IPS DF 6.9 (cell line): ENCODE data around the gene TOR2A.

Source experiments
- DNase-seq: peaks from one replicate; pipeline ENCODE4 v3.0.0-alpha.2; 2013; ENCODE audit warnings: low read depth, low spot score
- H3K27ac ChIP-seq: one replicate; pipeline ENCODE4 v1.5.1; 2013; ENCODE audit warnings: low read length, control low read depth
- H3K27me3 ChIP-seq: 2 replicates; pipeline ENCODE4 v1.6.1; 2013; ENCODE audit warnings: mild to moderate bottlenecking, low read length; ENCODE audit not compliant: control insufficient read depth, insufficient read depth
- H3K36me3 ChIP-seq: 2 replicates; pipeline ENCODE4 v1.6.1; 2013; ENCODE audit warnings: low read length; ENCODE audit not compliant: control insufficient read depth, insufficient read depth
- H3K4me1 ChIP-seq: 2 replicates; pipeline ENCODE4 v1.6.1; 2013; ENCODE audit warnings: low read length; ENCODE audit not compliant: control insufficient read depth, insufficient read depth
- H3K4me3 ChIP-seq: 2 replicates; pipeline ENCODE4 v1.5.1; 2013; ENCODE audit warnings: mild to moderate bottlenecking, low read length
- H3K9me3 ChIP-seq: 2 replicates; pipeline ENCODE4 v1.6.1; 2013; ENCODE audit warnings: low read length, inconsistent platforms; ENCODE audit not compliant: control insufficient read depth, insufficient read depth
- WGBS: extraction: QIAGEN DNeasy Blood & Tissue Kit; methylation state at CpG from one replicate; pipeline ENCODE4 v1.1.7; 2013; ENCODE audit warnings: mixed read lengths, missing lambda C conversion rate; ENCODE audit not compliant: insufficient read length, insufficient coverage; 5-methylcytosine and 5-hydroxymethylcytosine counted together

Gene TOR2A

GRCh38 chr9:127742435-127743088 is 7.5 kb upstream of the TOR2A start:
- Histone ChIP-seq H3K4me1 (no peaks in the 10 kb centered on the region), H3K9me3 (no peaks in the 10 kb centered on the region), H3K27ac (no peak overlapping the region), H3K4me3 (peak overlapping the region; percentile 25; the same call in 1 of the 2 replicates), H3K27me3 (no peaks in the 10 kb centered on the region), H3K36me3 (peaks cover 2% of the 10 kb centered on the region; the same call in 1 of the 2 replicates)
- DNase-seq, result peak; percentile 91
- no CpG with 5 or more reads among the region's 33 CpGs for WGBS

- H3K4me3 ChIP-seq, result peak overlapping the region; percentile 10; the same call in 1 of the 2 replicates
- no peak overlapping the region for H3K27ac ChIP-seq
- DNase-seq, result peak; percentile 91
- no CpG with 5 or more reads among the region's 38 CpGs for WGBS
- H3K27me3 ChIP-seq, result no peaks in the 10 kb centered on the region
- no peaks in the 10 kb centered on the region for H3K9me3 ChIP-seq
- no peaks in the 10 kb centered on the region for H3K4me1 ChIP-seq
- H3K36me3 ChIP-seq, result peaks cover 2% of the 10 kb centered on the region; the same call in 1 of the 2 replicates
Observed at GRCh38 chr9:127741831-127742434, 6.8 kb upstream of the TOR2A start.

- H3K9me3 ChIP-seq, result no peaks in the 10 kb centered on the region
- no peak overlapping the region for H3K4me3 ChIP-seq
- no peak overlapping the region for H3K27ac ChIP-seq
- no peaks in the 10 kb centered on the region for H3K27me3 ChIP-seq
- no peaks in the 10 kb centered on the region; the same call in 1 of the 2 replicates for H3K4me1 ChIP-seq
- no CpG with 5 or more reads among the region's 19 CpGs for WGBS
- peaks cover 2% of the 10 kb centered on the region; the same call in 1 of the 2 replicates for H3K36me3 ChIP-seq
- DNase-seq, result no peak
Observed at GRCh38 chr9:127739614-127740330, 4.7 kb upstream of the TOR2A start.

- Histone ChIP-seq H3K4me1 (peaks cover 6% of the 10 kb centered on the region), H3K4me3 (no peak overlapping the region), H3K27ac (no peak overlapping the region), H3K9me3 (no peaks in the 10 kb centered on the region), H3K27me3 (no peaks in the 10 kb centered on the region), H3K36me3 (peaks cover 2% of the 10 kb centered on the region; the same call in 1 of the 2 replicates)
- no peak for DNase-seq
- no CpG with 5 or more reads among the region's 13 CpGs for WGBS
Observed at GRCh38 chr9:127738666-127739065, 3.6 kb upstream of the TOR2A start.

- Histone ChIP-seq H3K9me3 (no peaks in the 10 kb centered on the region), H3K36me3 (peaks cover 2% of the 10 kb centered on the region; the same call in 1 of the 2 replicates), H3K4me1 (peaks cover 6% of the 10 kb centered on the region), H3K4me3 (no peak overlapping the region), H3K27me3 (no peaks in the 10 kb centered on the region), H3K27ac (no peak overlapping the region)
- DNase-seq, result no peak
- no CpG with 5 or more reads among the region's 15 CpGs for WGBS
Observed at GRCh38 chr9:127735530-127736185, 564 bp upstream of the TOR2A start.

GRCh38 chr9:127734247-127734746 is 797 bp downstream of the TOR2A start:
- WGBS, result no CpG with 5 or more reads among the region's 22 CpGs
- Histone ChIP-seq H3K27ac (no peak overlapping the region), H3K36me3 (no peaks in the 10 kb centered on the region), H3K27me3 (no peaks in the 10 kb centered on the region), H3K4me3 (no peak overlapping the region; the same call in 1 of the 2 replicates), H3K4me1 (peaks cover 6% of the 10 kb centered on the region), H3K9me3 (no peaks in the 10 kb centered on the region)
- DNase-seq, result no peak

- H3K4me3 ChIP-seq, result no peak overlapping the region
Observed at GRCh38 chr9:127733614-127734013, 1.5 kb downstream of the TOR2A start.

GRCh38 chr9:127732444-127732843 is 2.6 kb downstream of the TOR2A start:
- no peak overlapping the region for H3K27ac ChIP-seq
- H3K4me1 ChIP-seq, result peaks cover 6% of the 10 kb centered on the region
- no peak overlapping the region for H3K4me3 ChIP-seq
- no peaks in the 10 kb centered on the region for H3K9me3 ChIP-seq
- no peak for DNase-seq
- no peaks in the 10 kb centered on the region for H3K36me3 ChIP-seq
- WGBS, result no CpG with 5 or more reads among the region's 21 CpGs
- H3K27me3 ChIP-seq, result no peaks in the 10 kb centered on the region

More at GRCh38 chr9:127733614-127734013, 1.5 kb downstream of the TOR2A start:
- peaks cover 6% of the 10 kb centered on the region for H3K4me1 ChIP-seq
- H3K36me3 ChIP-seq, result no peaks in the 10 kb centered on the region
- no peak overlapping the region for H3K27ac ChIP-seq
- H3K27me3 ChIP-seq, result no peaks in the 10 kb centered on the region
- no peaks in the 10 kb centered on the region for H3K9me3 ChIP-seq
- WGBS, result no CpG with 5 or more reads among the region's 2 CpGs
- no peak for DNase-seq

- no CpG with 5 or more reads among the region's 16 CpGs for WGBS
- Histone ChIP-seq H3K4me1 (peaks cover 6% of the 10 kb centered on the region), H3K27me3 (no peaks in the 10 kb centered on the region), H3K4me3 (no peak overlapping the region), H3K9me3 (no peaks in the 10 kb centered on the region), H3K27ac (no peak overlapping the region), H3K36me3 (no peaks in the 10 kb centered on the region)
- DNase-seq, result no peak
Observed at GRCh38 chr9:127731938-127732337, 3.2 kb downstream of the TOR2A start.
